HG03066 (cell line): ENCODE measurements around the gene GPR143.

Experiments
- ATAC-seq: cut with Tn5 transposase; IDR thresholded peaks from one replicate; pipeline ENCODE4 v1.9.1; 2021; ENCODE audit warnings: low read depth; ENCODE audit not compliant: unreplicated experiment

GPR143 gene

DNA sequence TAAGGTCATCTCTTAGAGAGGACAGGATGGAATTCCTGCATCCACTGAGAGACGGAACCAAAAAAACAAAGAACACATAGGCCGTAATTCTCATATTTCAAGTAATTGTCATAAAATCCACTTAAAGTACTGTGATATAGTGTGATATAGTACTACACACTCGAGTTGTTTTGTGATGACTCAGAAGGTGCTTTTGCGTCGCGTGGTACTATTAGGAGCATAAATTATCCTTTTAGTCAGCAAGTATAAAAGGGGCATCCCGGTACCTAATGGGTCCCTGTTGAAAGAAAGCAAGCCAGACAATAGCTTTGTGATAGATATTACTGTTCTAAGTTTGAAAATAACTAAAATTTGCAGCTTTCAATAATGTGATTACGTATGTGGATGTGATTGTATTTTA is 55.3 kb downstream of the GPR143 start:
- ATAC-seq: no peak

DNA sequence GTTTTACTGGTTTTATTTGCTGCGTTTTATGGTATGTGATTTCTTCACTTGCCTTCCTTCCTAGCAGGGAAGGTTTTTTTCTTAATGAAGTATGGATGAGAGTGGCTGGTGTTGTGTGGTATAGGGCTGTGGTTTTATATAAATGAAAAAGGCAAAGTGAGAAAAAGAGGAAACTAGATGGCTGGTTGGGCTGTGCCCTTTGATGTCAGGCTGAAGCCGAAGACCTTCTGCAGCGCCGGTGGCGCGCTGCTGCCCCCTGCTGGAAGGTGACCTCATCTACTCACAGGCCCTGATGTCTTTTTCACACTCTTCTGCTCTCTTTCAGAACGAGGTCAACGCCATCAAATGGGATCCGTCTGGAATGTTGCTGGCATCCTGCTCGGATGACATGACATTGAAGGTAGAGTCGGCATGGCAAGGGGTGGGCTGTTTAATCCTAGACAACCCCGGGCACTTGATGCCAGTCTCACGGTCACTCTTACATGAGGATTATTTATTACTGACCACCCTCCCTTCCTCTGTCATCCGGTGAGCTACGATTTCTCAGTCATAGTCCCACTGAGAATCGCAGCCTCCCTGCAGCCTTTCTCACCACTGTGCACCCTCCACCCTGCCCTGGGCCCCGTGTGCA is 56.6 kb downstream of the GPR143 start:
- ATAC-seq: peak; percentile 62

DNA sequence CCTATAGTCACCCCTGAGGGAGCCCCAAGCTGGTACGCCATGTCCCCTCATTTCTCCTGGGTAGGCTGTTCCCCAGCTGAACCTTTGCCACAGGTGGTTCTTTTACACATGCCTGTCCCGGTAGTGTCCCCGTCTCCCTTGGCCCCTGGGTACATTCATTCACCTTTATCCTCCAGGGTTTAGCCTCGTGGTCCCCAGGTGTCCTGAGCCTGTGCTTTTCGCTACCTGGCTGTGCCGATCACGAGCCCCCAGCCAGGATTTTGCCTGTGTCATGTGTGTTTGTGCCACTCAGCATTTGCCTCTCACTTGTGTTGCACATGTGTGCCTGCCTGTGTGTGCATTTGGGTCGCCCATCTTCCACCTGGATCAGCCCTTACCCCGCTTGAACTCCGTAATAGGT is 57.6 kb downstream of the GPR143 start:
- ATAC-seq: no peak

DNA sequence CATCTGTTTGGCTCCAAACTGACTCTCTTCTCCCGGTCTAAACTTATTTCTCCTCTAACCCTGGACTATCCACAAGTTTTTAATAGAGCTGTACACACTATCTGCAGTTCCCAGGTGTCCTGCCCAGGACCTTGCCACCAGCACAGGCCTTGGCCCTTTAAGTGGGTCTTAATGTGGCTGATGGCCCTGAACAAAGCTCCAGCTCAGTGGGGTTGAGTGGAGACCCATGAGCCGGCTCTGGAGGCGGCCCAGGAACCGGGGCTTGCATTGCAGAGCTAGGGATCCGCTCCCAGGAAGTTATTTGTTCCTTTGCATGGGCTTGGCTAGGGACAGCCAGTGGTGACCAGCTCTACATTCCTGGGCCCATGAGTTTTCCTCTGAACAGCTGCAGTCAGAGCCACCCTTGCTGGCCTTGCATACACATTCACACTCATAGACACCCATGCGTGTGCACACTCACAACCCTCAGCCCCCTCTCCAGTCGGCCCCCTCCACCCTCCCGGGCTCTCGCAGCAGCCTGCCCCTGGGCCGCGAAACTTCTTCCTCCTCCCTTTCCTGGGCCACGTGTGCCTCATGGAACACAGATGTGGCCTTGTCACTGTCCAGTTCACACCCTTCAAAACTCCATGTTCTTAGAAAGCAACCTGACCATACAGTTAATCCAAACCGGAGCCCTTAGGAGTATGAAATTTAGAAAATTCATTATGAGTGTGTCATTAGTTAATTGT is 58.2 kb downstream of the GPR143 start:
- no peak for ATAC-seq

DNA sequence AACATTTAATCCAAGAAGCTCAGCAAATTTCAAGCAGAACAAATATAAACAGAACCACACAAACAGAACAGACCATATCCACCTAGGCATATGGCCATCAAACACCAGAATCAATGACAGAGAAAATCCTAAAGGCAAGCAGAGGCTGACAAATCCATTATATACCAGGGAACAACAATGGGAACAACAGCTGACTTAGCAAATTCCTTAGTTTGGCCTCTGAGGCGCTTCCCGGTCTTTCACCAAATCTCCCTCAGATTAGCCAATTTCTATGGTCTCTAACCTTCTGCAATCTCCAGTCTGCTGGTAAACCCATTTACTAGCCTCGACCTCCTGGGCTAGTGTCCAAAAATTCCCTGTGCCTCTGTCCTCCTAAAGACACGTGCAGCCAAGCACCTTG is 59.2 kb downstream of the GPR143 start:
- no peak for ATAC-seq

DNA sequence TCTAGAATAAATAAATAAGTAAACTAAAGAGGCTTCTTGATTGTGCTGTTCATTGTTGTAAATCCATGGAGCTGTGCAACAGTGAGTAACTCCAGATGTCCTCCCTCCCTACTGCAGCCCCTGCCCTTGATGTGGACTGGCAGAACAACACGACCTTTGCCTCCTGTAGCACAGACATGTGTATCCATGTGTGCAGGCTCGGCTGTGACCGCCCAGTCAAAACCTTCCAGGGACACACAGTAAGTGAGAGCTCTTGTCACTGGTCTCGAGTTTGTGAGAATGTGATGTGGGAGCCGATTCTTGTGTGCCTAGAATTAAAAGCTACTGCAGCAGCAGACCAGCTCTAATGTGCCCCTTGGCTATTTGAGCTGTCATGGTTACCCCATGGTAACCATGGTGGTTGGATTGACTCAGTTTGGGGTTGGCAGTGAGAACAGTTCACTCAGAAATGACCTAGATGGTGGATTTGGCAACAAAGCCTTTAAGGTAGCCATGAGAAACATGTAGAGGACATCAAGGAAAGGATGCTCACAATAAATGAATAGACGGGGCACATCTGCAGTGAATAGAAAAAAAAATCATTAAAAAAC is 60.7 kb downstream of the GPR143 start:
- ATAC-seq: no peak

DNA sequence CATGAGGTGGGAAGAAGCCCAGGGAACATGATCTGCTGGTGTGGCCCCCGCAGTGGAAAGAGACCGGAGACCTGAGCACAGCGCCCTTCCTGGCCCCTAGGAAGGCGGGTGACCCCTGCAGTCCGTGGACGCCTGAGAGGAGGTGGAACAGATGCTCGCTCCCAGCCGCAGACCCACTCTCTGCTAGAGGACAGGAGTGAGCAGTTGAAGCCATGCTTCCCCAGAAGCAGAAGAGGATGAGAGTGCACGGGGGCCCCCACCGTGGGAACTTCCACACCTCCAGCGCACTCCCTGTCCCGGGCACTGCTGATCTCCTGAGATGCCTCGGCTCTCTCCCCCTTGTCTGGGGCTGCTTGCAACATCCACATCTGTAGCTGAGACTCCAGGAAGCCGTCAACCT is 62.2 kb downstream of the GPR143 start:
- ATAC-seq: no peak

DNA sequence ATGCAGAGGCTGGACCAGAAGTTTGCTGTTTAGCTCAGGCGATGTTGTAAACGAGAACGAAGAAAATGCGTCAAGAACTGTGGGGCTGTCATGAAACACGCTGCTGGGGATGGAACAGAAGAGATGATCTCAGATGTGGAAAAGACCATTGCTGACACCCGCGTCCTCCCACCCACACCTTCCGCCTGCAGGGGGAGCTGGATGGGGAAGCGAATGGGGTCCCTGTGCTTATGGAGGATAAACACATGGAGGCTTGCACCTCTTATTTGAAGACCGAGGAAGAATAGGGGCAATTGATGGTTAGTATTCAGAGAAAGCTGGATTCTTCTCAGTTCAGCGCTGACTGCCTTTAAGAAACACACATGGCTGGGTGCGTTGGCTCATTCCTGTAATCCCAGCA is 63.9 kb downstream of the GPR143 start:
- ATAC-seq: no peak

DNA sequence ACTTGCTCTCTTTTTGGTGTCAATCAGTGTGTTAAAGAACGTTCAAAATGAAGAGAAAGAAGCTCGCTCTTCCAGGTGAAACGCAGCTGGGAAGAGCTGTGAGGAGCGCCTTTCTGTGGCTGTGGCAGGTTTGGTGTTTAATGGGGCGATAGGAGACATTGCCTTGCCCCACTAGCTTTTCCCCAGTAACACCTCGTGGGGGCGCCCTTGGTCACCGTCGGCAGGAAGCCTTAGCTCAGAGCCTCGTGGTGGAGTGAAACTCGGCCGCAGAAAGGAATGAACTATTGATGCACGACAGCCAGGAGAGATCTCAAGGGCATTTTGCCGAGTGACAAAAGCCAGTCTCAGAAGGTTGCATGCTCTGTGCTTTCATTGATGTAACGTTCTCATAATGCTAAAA is 65.1 kb downstream of the GPR143 start:
- ATAC-seq: no peak

DNA sequence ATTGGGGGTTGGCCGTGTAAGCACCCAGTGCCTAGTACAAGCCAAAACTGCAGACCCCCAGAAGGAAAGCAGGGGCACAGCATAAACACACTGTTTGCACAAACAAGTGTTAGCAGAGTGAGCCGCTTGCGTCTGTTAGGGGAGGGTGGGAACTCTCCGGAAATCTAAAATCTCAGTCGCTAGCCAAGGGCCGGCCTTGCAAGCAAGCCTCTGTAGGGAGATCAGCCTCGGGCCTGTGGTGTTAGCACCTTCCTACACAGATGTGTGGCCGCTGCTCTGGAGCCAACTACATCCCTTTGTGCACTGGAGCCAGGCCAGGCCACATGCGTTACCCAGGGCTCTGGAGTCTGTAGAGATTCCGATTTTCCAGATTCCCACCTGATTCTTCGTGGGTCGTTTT is 67.1 kb downstream of the GPR143 start:
- ATAC-seq: no peak

DNA sequence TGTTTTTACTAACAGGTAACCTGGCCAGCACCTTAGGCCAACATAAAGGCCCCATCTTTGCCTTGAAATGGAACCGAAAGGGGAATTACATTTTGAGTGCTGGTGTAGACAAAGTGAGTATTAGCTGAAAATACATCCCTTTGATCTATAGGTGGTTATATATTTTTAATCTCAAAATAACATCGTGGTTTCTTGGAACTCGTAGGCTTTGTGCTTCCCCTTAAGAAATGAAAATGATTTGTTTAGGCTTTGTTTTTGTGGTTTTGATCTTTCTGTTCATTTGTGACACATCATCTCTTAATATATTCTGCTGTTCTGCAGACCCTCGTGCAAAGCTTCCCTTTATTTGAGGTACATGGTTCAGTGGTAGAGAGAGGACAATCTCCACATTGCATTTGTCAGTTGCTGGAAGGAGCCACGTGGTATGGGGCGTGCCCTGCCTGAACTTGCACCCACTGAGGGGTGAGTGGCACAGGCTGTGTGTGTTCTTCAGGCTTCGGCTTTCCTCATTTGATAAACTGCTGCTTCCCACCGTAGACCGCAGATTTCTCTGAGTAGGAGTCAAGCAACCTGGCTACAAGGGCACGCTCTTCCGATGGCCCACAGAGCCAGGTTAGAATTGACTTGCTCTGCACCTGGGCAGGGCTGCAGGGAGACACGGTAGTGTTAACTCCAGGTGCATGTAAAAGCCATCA is 72.2 kb downstream of the GPR143 start:
- no peak for ATAC-seq

DNA sequence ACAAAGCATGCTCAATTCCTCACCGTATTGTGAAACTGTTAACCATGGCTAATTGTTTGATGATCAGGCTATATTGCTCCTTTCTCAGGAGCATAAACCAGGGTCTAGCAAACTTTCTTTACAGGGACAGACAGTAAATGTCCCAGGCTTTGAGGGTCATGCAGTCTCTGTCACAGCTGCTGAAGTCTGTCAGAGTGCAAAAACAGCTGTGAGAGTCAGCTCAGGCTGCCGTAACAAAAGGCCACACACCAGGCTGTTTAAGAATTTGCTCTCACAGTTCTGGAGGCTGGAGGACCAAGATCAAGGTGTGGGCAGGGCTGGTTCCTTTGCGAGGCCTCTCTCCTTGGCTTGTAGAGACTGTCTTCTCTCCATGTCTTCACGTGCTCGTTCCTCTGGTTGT is 75.6 kb downstream of the GPR143 start:
- ATAC-seq: no peak

DNA sequence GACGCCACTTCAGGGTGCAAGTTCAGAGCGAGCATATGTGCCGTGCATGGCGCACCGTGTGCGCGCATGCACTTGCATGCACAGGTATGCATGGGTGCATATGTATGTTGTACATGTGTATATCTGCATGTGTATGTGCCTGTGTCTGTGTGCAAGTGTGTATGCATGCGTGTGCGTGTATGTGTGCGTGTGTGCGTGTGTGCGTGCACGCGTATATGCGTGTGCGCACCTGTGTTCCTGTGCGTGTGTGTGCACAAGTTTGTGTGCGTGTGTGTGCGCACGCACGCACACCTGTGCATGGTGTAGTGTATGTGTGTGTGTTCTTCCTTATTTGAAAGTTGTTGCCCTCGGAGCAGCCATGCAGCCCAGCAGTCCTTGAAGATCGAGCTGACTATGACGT is 76.8 kb downstream of the GPR143 start:
- no peak for ATAC-seq

DNA sequence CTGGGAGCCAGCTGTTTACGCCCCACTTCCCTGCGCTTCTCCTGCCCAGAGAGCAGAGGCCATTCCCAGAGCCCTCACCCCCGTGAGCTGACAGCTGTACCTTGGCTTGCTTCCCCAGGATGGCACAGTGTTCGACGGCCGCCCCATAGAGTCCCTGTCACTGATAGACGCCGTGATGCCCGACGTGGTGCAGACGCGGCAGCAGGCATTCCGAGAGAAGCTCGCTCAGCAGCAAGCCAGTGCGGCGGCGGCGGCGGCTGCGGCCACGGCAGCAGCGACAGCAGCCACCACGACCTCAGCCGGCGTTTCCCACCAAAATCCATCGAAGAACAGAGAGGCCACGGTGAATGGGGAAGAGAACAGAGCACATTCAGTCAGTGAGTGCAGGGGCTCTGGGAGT is 77.7 kb downstream of the GPR143 start:
- ATAC-seq: no peak

DNA sequence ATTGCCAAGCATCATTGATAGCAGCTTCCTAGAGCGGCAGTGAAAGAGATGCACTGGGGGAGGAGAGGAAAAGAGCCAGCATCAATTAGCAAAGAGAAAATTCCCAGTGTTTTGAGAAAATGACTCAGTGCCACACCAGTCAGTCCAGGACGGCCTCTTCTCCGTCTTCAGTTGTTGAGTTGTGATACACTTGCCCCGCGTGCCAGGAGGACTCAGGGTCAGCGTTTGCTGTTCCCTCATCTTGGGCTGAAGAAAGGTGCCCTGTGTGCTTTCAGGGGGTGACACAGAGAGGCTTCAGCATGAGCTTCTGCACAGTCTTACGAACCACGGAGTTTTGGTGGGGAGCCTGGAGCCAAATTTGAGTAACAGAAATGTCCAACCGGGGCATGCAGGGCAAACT is 82.3 kb downstream of the GPR143 start:
- no peak for ATAC-seq

DNA sequence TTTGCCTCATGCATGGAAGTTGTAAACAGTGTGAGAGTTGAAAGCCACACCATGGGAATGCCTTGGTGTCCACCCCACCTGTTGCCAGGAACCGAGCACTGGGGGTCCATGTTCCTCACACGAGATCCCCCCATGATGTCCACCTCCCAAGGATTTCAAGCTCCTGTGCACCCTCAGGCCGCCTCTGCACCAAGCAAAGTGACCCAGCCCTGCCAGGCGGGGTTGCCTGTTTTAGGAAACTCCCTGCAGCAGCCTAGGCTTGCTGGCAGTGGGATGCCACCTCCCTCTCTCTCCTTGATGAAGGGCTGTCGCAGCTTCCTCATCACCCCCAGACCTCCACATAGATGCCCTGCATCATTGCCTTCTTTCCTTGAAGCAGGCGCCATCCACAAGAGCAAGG is 82.8 kb downstream of the GPR143 start:
- ATAC-seq: no peak

DNA sequence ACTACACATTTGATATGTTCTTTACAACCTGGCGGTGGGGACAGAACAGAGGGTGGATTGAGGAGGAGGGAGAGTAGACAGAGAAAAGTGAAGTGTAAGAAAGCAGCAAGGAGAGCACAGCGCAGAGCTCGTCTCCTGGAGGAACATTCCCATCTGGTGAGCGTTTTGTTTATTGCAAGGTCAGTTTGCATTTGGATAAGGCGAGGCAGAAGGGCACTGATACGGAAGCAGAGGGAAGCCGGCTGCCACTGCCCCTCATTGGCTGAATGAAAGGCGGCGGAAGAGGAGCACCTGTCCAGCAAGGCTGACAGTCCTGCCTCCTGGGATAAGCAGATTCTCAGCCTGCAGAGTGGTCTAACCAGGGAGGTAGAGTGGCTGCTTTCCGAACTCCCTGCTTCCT is 83.2 kb downstream of the GPR143 start:
- no peak for ATAC-seq

DNA sequence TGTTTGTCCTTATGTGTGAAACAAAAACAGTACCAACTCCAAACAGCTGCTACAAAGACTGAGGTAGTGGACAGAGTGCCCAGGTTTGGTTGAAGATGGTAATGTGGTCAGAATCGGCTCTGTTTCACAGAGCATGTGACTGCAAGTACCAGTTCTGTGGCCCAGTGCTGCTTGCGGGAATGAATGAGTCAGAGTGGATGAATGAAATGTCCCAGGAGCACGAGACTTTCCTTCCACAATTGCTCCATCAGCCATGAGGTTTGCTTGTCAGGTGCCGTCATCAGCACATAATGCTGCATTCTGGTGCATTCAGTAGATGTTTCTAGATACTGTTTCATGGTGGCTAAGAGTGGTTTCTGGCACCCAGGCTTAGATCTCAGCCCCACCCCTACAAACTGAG is 84.2 kb downstream of the GPR143 start:
- no peak for ATAC-seq

DNA sequence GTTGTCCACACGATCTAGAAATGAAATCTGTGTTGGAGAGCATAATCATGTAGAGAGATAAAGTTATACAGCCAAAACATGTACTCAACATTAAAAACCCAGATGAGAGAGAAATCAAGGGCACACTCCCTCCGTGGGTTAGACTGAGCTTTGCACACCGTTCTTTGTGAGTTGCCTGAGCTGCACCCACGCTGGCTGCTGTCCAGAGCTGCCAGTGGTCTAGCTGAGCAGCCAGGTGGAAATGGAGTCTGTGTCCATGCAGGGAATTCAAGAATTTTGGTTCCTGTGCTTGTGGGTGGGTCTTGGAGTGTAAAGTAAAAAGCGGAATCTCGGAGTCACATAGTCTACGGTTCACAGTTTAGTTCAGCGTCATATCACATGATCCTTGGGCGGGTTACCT is 84.6 kb downstream of the GPR143 start:
- ATAC-seq: no peak

DNA sequence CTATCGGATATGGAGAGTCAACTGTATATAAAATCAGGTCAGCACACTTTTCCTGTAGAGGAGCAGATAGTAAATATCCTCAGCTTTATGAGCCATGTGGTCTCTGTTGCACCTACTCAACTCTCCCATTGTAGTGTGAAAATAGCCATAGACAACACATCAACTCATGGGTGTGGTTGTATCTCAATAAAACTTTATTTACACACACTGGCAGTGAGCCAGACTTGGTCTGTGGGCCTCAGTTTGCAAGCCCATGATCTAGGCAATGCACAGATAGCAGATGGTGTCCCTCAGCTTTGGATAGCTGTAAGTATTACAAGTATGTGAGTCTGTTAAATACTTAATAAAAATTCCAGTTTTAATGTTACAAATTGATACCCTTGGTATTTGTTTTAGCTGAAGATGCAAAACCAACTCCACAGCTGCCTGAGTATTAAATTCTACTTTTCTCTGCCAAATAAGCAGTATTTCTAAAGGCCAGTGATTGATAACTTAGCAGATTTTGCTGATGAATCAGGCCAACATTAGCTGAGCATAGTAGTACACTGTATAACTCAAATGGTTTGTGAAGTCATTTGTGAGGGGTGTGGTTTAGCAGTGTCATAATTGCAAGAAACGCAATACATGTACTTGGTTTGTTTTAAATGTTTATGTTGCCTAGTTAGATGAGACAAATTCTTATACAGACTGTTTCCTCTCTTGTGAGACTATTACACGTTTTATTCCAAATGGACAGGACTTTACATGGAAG is 87.3 kb downstream of the GPR143 start:
- ATAC-seq: no peak
